HepG2 (cell line): ENCODE data around the gene UQCRC1. TPM values are rescaled to one million over a fixed set of nuclear protein-coding genes. Genes with fewer than 3 reads are reported as not detected.

ENCODE experiments used
- BCLAF1 ChIP-seq: fragments of 450-650 bp; IDR thresholded peaks from 2 replicates; pipeline ENCODE4 v1.6.1; 2017; ENCODE audit warnings: mild to moderate bottlenecking
- EZH2 ChIP-seq: conservative IDR thresholded peaks from 2 replicates; pipeline ENCODE4 v1.6.1; 2012; ENCODE audit warnings: mild to moderate bottlenecking, low read depth, low read length, moderate library complexity
- HCFC1 ChIP-seq: fragments of 150-350 bp; IDR thresholded peaks from 2 replicates; pipeline ENCODE4 v1.6.1; 2014; ENCODE audit warnings: low read depth, low read length
- KMT2A ChIP-seq: sonication (generic); formaldehyde crosslinking; IDR thresholded peaks from 2 replicates; pipeline ENCODE4 v1.4.0; 2020; ENCODE audit warnings: missing genetic modification reagents
- MED1 ChIP-seq: sonication (generic); formaldehyde crosslinking; IDR thresholded peaks from 2 replicates; pipeline ENCODE4 v1.4.0; 2020; ENCODE audit warnings: missing genetic modification reagents
- RAD21 ChIP-seq: fragments of 450-650 bp; formaldehyde crosslinking; IDR thresholded peaks from 2 replicates; pipeline ENCODE4 v1.5.0; 2020; ENCODE audit warnings: mild to moderate bottlenecking
- SMAD3 ChIP-seq: sonication (generic); formaldehyde crosslinking; IDR thresholded peaks from 2 replicates; pipeline ENCODE4 v1.4.0; 2020; ENCODE audit warnings: missing genetic modification reagents
- SNAPC2 ChIP-seq: sonication (generic); formaldehyde crosslinking; IDR thresholded peaks from 2 replicates; pipeline ENCODE4 v1.8.1; 2022; ENCODE audit warnings: mild to moderate bottlenecking, missing genetic modification reagents
- SRY ChIP-seq: sonication (generic); formaldehyde crosslinking; IDR thresholded peaks from 2 replicates; pipeline ENCODE4 v1.8.0; 2022; ENCODE audit warnings: mild to moderate bottlenecking, missing genetic modification reagents
- SUZ12 ChIP-seq: fragments of 150-350 bp; IDR thresholded peaks from 2 replicates; pipeline ENCODE4 v1.6.1; 2014; ENCODE audit warnings: low read depth, low read length
- XBP1 ChIP-seq: sonication (generic); formaldehyde crosslinking; IDR thresholded peaks from 2 replicates; pipeline ENCODE4 v1.5.0; 2020; ENCODE audit warnings: missing genetic modification reagents
- ZNF562 ChIP-seq: sonication (generic); formaldehyde crosslinking; IDR thresholded peaks from 2 replicates; pipeline ENCODE4 v1.8.0; 2022; ENCODE audit warnings: missing genetic modification reagents, borderline replicate concordance
- ZNF841 ChIP-seq: sonication (generic); formaldehyde crosslinking; IDR thresholded peaks from 2 replicates; pipeline ENCODE4 v1.8.1; 2023; ENCODE audit warnings: missing genetic modification reagents, borderline replicate concordance
- ZNF850 ChIP-seq: sonication (generic); formaldehyde crosslinking; conservative IDR thresholded peaks from 2 replicates; pipeline ENCODE4 v1.9.0; 2021; ENCODE audit warnings: mild to moderate bottlenecking, missing genetic modification reagents
- ZSCAN5A ChIP-seq: sonication (generic); formaldehyde crosslinking; IDR thresholded peaks from 2 replicates; pipeline ENCODE4 v1.8.0; 2022; ENCODE audit warnings: mild to moderate bottlenecking, missing genetic modification reagents, borderline replicate concordance
- polyA plus RNA-seq, 8 experiments: library from polyadenylated mRNA; depleted of rRNA in 3 of 8; stranded (reverse) in 7 of 8; unstranded in 1 of 8; fragments of >200 nt; fragmentation: Illumina TruSeq in 4 of 8; extraction: Trizol in 4 of 8; gene quantifications; 2 replicates each; pipeline versions ENCODE4 v1.2.1 to v1.2.3, GENCODE V29; 2011 to 2016; ENCODE audit warnings: low read depth in 4 of 8, missing spikeins in 1 of 8, mixed read lengths in 1 of 8; ENCODE audit not compliant: insufficient read depth in 1 of 8
- total RNA-seq, 5 experiments: library from RNA; depleted of rRNA; stranded (reverse); fragments of >200 nt; fragmentation: Illumina TruSeq; extraction: Trizol; gene quantifications; 2 replicates each; pipeline ENCODE4 v1.2.3, GENCODE V29; 2016; ENCODE audit warnings: low read depth in 1 of 5
- TF ChIP-seq, protein P1 (sequence below): sonication (generic); formaldehyde crosslinking; IDR thresholded peaks from 2 replicates; pipeline ENCODE4 v1.5.1; 2020; ENCODE audit warnings: mild to moderate bottlenecking, missing genetic modification reagents
- TF ChIP-seq, protein P2 (sequence below): sonication (generic); formaldehyde crosslinking; IDR thresholded peaks from 2 replicates; pipeline ENCODE4 v1.8.0; 2022; ENCODE audit warnings: missing genetic modification reagents, low read depth, mild to moderate bottlenecking, borderline replicate concordance
- TF ChIP-seq, protein P3 (sequence below): sonication (generic); formaldehyde crosslinking; IDR thresholded peaks from 2 replicates; pipeline ENCODE4 v1.5.0; 2020; ENCODE audit warnings: missing genetic modification reagents

Gene UQCRC1
- total and polyA plus RNA-seq, 2 of the 13 experiments (the other 11 are each of a cell fraction or from before 2014, with no cell fraction given): 316 to 680 TPM

DNA sequence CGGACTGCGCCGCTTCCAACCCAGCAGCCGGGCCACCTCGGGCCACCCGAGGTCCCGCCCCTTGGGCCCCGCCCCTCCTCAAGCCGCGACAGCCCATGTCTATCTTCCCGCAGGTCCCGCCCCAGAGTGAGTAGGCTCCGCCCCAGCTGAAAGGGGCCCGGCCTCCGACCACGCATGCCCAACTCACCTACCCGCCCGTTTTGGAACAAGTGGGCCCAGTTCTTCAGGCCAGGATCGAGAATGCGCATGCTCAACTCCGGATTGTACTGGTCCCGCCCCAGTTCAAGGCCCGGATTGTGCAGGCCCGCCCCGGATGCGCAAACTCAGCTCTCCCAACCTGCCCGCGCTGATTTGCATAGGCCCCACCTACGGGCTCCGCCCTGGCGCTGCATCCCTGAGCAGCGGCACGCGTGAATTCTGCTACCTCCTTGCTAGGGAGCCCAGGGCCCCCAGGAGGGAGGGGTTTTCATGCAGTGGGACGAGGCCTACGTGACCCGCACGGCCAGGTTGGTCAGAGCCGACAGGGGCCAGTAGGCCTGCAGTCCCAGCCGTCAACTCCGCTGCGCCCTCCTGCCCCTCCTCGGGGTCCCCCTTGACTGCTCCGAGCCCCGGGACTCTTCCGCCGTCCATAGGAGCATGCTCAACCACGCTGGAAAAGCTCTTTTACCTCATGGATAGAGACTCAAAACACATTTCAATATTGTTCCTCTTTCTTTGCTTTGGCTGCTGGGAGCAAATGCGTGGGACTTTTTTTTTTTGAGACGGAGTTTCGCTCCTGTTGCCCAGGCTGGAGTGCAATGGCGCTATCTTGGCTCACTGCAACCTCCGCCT, 52.4 kb downstream of the UQCRC1 start, which contains the start of gene PFKFB4 (continued):
- TF ChIP-seq KMT2A (CRISPR knock-in tag) (no peak; the same call in 1 of the 2 replicates), ZNF841 (no peak), SMAD3 (CRISPR knock-in tag) (no peak), SUZ12 (no peak), SNAPC2 (CRISPR knock-in tag) (peak; percentile 96), EZH2 (no peak), MED1 (peak; percentile 97), ZNF850 (CRISPR knock-in tag) (no peak), ZSCAN5A (CRISPR knock-in tag) (0 out of 2 replicates have a peak, but pooled peaks have one; percentile 54), XBP1 (CRISPR knock-in tag) (peak; percentile 19; the same call in 1 of the 2 replicates), ZNF562 (no peak), HCFC1 (no peak), SRY (no peak), BCLAF1 (no peak), RAD21 (no peak)
- TF ChIP-seq, protein P1, sequence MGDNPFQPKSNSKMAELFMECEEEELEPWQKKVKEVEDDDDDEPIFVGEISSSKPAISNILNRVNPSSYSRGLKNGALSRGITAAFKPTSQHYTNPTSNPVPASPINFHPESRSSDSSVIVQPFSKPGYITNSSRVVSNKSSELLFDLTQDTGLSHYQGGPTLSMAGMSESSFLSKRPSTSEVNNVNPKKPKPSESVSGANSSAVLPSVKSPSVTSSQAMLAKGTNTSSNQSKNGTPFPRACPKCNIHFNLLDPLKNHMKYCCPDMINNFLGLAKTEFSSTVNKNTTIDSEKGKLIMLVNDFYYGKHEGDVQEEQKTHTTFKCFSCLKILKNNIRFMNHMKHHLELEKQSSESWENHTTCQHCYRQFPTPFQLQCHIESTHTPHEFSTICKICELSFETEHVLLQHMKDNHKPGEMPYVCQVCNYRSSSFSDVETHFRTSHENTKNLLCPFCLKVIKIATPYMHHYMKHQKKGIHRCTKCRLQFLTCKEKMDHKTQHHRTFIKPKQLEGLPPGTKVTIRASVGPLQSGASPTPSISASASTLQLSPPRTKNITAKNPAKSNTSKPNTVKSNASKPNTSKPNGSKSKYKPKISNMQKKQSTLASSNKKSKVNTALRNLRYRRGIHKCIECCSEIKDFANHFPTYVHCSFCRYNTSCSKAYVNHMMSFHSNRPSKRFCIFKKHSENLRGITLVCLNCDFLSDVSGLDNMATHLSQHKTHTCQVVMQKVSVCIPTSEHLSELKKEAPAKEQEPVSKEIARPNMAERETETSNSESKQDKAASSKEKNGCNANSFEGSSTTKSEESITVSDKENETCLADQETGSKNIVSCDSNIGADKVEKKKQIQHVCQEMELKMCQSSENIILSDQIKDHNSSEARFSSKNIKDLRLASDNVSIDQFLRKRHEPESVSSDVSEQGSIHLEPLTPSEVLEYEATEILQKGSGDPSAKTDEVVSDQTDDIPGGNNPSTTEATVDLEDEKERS: 0 out of 2 replicates have a peak, but pooled peaks have one; percentile 26
- TF ChIP-seq, protein P2, sequence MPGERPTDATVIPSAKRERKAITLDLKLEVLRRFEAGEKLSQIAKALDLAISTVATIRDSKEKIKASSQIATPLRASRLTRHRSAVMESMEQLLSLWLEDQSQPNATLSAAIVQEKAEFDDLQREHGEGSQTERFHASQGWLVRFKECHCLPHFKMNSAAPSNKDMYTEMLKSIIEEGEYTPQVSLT: no peak
- TF ChIP-seq, protein P3, sequence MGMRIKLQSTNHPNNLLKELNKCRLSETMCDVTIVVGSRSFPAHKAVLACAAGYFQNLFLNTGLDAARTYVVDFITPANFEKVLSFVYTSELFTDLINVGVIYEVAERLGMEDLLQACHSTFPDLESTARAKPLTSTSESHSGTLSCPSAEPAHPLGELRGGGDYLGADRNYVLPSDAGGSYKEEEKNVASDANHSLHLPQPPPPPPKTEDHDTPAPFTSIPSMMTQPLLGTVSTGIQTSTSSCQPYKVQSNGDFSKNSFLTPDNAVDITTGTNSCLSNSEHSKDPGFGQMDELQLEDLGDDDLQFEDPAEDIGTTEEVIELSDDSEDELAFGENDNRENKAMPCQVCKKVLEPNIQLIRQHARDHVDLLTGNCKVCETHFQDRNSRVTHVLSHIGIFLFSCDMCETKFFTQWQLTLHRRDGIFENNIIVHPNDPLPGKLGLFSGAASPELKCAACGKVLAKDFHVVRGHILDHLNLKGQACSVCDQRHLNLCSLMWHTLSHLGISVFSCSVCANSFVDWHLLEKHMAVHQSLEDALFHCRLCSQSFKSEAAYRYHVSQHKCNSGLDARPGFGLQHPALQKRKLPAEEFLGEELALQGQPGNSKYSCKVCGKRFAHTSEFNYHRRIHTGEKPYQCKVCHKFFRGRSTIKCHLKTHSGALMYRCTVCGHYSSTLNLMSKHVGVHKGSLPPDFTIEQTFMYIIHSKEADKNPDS: no peak
